Thoracic aorta (tissue), 2 donors: ENCODE data around the gene GFI1B. TPM values are rescaled to one million over a fixed set of nuclear protein-coding genes. Genes with fewer than 3 reads are reported as not detected.
A peak's percentile ranks its signal among the peaks of the same experiment; 100 is the strongest.

ENCODE experiments used
- ATAC-seq: fragments of 150-250 bp; one replicate; pipeline ENCODE4 v1.8.0; 2017; ENCODE audit warnings: low read depth; ENCODE audit not compliant: insufficient number of reproducible peaks, low FRiP score
- DNase-seq: peaks from one replicate; pipeline ENCODE4 v3.0.0-alpha.2; 2020; ENCODE audit warnings: low spot score
- H3K27ac ChIP-seq, 2 donors: fragments of 200-600 bp; sonication (generic); 1 replicate in 1 of 2; 2 replicates in 1 of 2; pipeline ENCODE4 v1.5.1; 2016; ENCODE audit warnings: mild to moderate bottlenecking in 2 of 2, moderate library complexity in 2 of 2
- H3K27me3 ChIP-seq: fragments of 200-600 bp; sonication (generic); replicated peaks from 2 replicates; pipeline ENCODE4 v1.6.0; 2016; ENCODE audit warnings: mild to moderate bottlenecking; ENCODE audit not compliant: insufficient read depth
- H3K36me3 ChIP-seq: fragments of 200-600 bp; sonication (generic); one replicate; pipeline ENCODE4 v1.5.1; 2016
- H3K4me1 ChIP-seq, 2 donors: fragments of 200-600 bp; sonication (generic); 1 replicate in 1 of 2; 2 replicates in 1 of 2; pipeline versions ENCODE4 v1.5.1 to v1.6.0; 2016; ENCODE audit warnings: low read depth in 2 of 2, mild to moderate bottlenecking in 1 of 2; ENCODE audit not compliant: control insufficient read depth in 1 of 2
- H3K4me3 ChIP-seq: fragments of 200-600 bp; sonication (generic); 2 replicates; pipeline ENCODE4 v1.5.1; 2016; ENCODE audit warnings: mild to moderate bottlenecking
- H3K9me3 ChIP-seq: fragments of 200-600 bp; sonication (generic); 2 replicates; pipeline ENCODE4 v1.5.1; 2016
- total RNA-seq, 2 donors: library from RNA; depleted of rRNA; stranded (reverse); fragments of >200 nt; gene quantifications; one replicate each; pipeline versions ENCODE4 v1.1.0 to v1.2.3, GENCODE V29; 2016
- TF ChIP-seq, protein P1 (sequence below): fragments of 200-600 bp; sonication (generic); IDR thresholded peaks from one replicate; pipeline ENCODE4 v1.5.1; 2019; ENCODE audit warnings: antibody characterized with exemption

GFI1B gene
- total RNA-seq, 2 donors from 2014 or later: not detected

DNA sequence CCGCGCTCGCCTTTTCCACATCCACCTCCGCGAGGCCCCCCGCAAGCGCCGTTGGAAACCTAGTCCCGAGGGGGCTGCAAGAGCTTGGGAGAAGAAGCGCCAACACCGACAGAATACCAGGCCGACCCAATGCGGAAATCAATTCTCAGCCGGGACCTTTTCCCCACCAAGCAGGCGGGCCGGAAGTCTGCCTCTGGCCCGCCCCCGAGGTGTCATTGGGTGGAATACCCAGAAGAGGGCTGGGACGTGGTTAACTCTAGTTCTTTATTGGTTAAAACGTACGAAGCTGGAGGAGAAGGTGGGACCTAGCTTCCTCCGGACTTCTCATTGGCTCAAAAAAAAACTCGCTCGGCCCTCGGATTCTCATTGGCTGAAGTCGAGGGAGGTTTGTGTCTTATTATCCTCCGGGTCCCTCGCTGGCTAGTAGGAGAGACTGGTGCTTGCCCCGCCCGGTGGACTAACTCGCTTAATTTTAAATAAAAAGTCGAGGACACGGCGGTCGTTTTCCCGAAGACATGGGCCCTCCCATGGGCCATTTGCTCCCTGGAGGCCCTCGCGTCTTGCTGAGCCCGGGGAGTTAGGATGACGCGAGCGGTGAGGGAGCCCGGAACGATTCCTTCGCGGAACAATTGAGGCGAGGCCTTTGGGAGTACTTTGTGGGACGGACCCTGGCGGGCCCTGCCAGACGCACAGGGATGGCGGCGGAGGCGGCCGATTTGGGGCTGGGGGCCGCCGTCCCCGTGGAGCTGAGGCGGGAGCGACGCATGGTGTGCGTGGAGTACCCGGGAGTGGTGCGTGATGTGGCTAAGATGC, 52.0 kb downstream of the GFI1B start, which contains the start of gene GTF3C5:
Gene GTF3C5, plus strand, starts transcription at position 681 of the 813 bp plus-strand sequence. Its CDS starts 15 bp downstream, at position 696.
- DNase-seq (peak; percentile 82), ATAC-seq (peak; percentile 100)
- peaks cover 15 to 29% of the 10 kb centered on the region in 2 donors for H3K4me1 ChIP-seq
- peak within 1 kb of the TSS; percentile 99 for H3K4me3 ChIP-seq
- H3K27me3 ChIP-seq: no peaks in the 10 kb centered on the region
- H3K27ac ChIP-seq: peak within 1 kb of the TSS; percentile 91 to 95
- no peaks in the 10 kb centered on the region for H3K9me3 ChIP-seq
- TF ChIP-seq, protein P1, sequence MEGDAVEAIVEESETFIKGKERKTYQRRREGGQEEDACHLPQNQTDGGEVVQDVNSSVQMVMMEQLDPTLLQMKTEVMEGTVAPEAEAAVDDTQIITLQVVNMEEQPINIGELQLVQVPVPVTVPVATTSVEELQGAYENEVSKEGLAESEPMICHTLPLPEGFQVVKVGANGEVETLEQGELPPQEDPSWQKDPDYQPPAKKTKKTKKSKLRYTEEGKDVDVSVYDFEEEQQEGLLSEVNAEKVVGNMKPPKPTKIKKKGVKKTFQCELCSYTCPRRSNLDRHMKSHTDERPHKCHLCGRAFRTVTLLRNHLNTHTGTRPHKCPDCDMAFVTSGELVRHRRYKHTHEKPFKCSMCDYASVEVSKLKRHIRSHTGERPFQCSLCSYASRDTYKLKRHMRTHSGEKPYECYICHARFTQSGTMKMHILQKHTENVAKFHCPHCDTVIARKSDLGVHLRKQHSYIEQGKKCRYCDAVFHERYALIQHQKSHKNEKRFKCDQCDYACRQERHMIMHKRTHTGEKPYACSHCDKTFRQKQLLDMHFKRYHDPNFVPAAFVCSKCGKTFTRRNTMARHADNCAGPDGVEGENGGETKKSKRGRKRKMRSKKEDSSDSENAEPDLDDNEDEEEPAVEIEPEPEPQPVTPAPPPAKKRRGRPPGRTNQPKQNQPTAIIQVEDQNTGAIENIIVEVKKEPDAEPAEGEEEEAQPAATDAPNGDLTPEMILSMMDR: no peak
- H3K36me3 ChIP-seq: no peaks in the 10 kb centered on the region

DNA sequence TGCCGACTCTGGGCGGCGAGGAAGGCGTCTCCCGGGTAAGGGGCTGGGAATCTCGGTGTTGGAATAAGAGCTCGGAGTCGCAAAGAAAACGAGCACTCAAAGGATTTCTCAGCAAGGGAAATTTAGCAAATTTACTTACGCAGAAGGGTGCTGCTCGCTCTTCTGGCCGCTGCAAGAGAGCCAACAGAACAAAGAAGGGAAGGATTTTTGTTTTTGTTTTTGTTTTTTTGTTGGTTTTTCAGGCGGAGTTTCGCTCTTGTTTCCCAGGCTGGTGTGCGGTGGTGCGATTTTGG, 52.6 kb downstream of the GFI1B start:
- Histone ChIP-seq H3K9me3 (no peaks in the 10 kb centered on the region), H3K27me3 (no peaks in the 10 kb centered on the region), H3K4me3 (peak overlapping the region; percentile 99), H3K36me3 (no peaks in the 10 kb centered on the region), H3K27ac (peak overlapping the region; percentile 91 to 95), H3K4me1 (peaks cover 15 to 29% of the 10 kb centered on the region in 2 donors)
- ATAC-seq (no peak), DNase-seq (no peak)
- TF ChIP-seq, protein P1: no peak

DNA sequence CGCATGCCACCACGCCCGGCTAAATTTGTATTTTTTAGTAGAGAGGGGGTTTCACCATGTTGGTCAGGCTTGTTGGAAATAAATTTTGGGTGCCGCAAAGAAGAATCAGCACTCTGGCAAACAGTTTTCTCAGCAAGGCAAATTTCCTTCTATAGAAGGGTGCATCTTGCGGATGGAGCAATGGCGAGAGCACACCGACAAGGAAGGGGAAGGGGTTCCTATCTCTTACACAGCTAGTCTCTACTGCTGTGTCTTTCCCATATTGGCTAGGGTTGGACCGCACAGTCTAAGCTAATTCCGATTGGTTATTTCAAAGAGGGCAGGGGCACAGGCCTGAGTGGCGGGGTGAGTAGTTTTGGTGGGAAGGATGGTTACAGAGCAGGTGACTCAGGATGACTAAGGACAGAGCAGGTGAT, 53.0 kb downstream of the GFI1B start:
- ATAC-seq: no peak
- no peak for DNase-seq
- H3K4me1 ChIP-seq: peaks cover 15 to 29% of the 10 kb centered on the region in 2 donors
- peak overlapping the region; percentile 99 for H3K4me3 ChIP-seq
- TF ChIP-seq, protein P1: no peak
- no peak overlapping the region for H3K27ac ChIP-seq
- no peaks in the 10 kb centered on the region for H3K36me3 ChIP-seq
- H3K27me3 ChIP-seq: no peaks in the 10 kb centered on the region
- no peaks in the 10 kb centered on the region for H3K9me3 ChIP-seq

DNA sequence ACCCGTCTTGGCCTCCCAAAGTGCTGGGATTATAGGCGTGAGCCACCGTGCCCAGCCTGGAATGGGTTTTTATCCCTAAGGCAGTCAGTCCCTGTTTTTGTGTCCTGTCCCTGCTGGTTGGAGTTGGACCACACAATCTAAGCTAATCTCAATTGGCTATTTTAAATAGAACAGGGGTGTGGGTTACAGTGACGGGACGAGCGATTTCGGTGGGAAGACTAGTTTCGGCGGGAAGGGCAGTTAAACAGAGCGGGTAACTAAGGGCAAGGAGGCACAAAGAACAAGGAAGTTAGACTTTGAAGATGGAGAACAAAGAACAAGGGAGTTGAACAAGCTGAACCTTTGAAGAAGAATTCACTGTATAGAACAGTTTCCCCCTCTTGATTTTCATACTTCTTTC, 53.7 kb downstream of the GFI1B start:
- ATAC-seq (no peak), DNase-seq (no peak)
- TF ChIP-seq, protein P1: no peak
- Histone ChIP-seq H3K9me3 (no peaks in the 10 kb centered on the region), H3K4me3 (peak overlapping the region; percentile 99), H3K27ac (no peak overlapping the region), H3K4me1 (peaks cover 15 to 29% of the 10 kb centered on the region in 2 donors), H3K27me3 (no peaks in the 10 kb centered on the region), H3K36me3 (no peaks in the 10 kb centered on the region)

DNA sequence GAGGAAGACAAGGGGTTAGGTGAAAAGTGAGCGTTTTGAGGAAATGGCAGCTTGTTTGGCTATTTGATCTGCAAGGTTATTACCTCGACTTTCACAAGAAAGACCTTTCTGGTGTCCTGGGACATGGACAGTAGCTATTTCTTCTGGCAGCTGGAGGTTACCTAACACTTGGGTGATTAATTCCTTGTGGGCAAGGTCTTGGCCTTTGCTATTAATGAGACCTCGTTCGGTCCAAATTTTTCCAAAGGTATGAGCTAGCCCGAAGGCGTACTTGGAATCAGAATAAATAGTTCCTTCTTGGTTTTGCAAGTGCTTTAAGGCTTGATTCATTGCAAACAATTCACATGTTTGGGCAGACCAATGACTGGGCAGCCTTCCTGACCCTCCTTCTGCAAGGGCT, 57.2 kb downstream of the GFI1B start:
- H3K36me3 ChIP-seq: no peaks in the 10 kb centered on the region
- H3K4me1 ChIP-seq: peaks cover 11 to 13% of the 10 kb centered on the region in 2 donors
- ATAC-seq (no peak), DNase-seq (no peak)
- H3K27me3 ChIP-seq: no peaks in the 10 kb centered on the region
- no peak overlapping the region for H3K27ac ChIP-seq
- H3K4me3 ChIP-seq: no peak overlapping the region
- H3K9me3 ChIP-seq: no peaks in the 10 kb centered on the region
- TF ChIP-seq, protein P1: no peak
